Breast epithelium (tissue), 4 donors: ENCODE results near the gene ZFP36L1. TPM values are rescaled to one million over a fixed set of nuclear protein-coding genes. Genes with fewer than 3 reads are reported as not detected.

ENCODE experiments used
- DNase-seq, 2 donors: peaks; one replicate each; pipeline ENCODE4 v3.0.0-alpha.2; 2019; ENCODE audit warnings: low spot score in 2 of 2
- H3K27ac ChIP-seq, 2 donors: fragments of 200-600 bp; sonication (generic) in 1 of 2; one replicate each; pipeline ENCODE4 v1.5.1; 2016 to 2019; ENCODE audit warnings: mild to moderate bottlenecking in 1 of 2
- H3K27me3 ChIP-seq, 2 donors: fragments of 200-600 bp; sonication (generic) in 1 of 2; one replicate each; pipeline versions ENCODE4 v1.5.1 to v1.6.0; 2017 to 2019; ENCODE audit warnings: control low read depth in 1 of 2, mild to moderate bottlenecking in 1 of 2
- H3K36me3 ChIP-seq: fragments of 200-600 bp; one replicate; pipeline ENCODE4 v1.5.1; 2019
- H3K4me1 ChIP-seq, 2 donors: fragments of 200-600 bp; sonication (generic); one replicate each; pipeline ENCODE4 v1.5.1; 2016 to 2019; ENCODE audit warnings: control low read depth in 1 of 2
- H3K4me3 ChIP-seq, 3 donors: fragments of 200-600 bp; sonication (generic); 1 replicate in 2 of 3; 2 replicates in 1 of 3; pipeline ENCODE4 v1.5.1; 2016 to 2019; ENCODE audit warnings: mild to moderate bottlenecking in 3 of 3, moderate library complexity in 2 of 3
- H3K9me3 ChIP-seq, 2 donors: fragments of 200-600 bp; sonication (generic) in 1 of 2; one replicate each; pipeline ENCODE4 v1.5.1; 2016 to 2019; ENCODE audit warnings: control low read depth in 1 of 2
- CTCF ChIP-seq, 3 donors: fragments of 450-650 bp; IDR thresholded peaks; one replicate each; pipeline ENCODE4 v1.5.1; 2016 to 2017; ENCODE audit warnings: antibody characterized with exemption in 3 of 3, mild to moderate bottlenecking in 3 of 3, moderate library complexity in 3 of 3
- POLR2A ChIP-seq: fragments of 450-650 bp; IDR thresholded peaks from one replicate; pipeline ENCODE4 v1.6.1; 2016; ENCODE audit warnings: antibody characterized with exemption, mild to moderate bottlenecking, moderate library complexity
- POLR2AphosphoS5 ChIP-seq, 3 donors: sonication (generic); formaldehyde crosslinking; IDR thresholded peaks; one replicate each; pipeline ENCODE4 v1.6.1; 2017; ENCODE audit warnings: antibody characterized with exemption in 3 of 3
- intact Hi-C: fragments of 100-400 bp; cut with DNase I; formaldehyde crosslinking; loops from one replicate; pipeline ENCODE4 v1.15.1; 2023; ENCODE audit warnings: low total_unique reads
- total RNA-seq, 3 donors: library from RNA; depleted of rRNA; stranded (reverse); fragments of >200 nt; gene quantifications; one replicate each; pipeline ENCODE4 v1.1.0, GENCODE V29; 2016

Gene ZFP36L1
- total RNA-seq, 3 donors from 2014 or later, result 198 to 737 (median 492) TPM

GRCh38 chr14:68787092-68787992 lies 5.5 kb downstream of the ZFP36L1 start:
- Histone ChIP-seq H3K4me3 (peak overlapping the region in 2 of 3 donors; percentile 13 to 42), H3K9me3 (no peaks in the 10 kb centered on the region), H3K27ac (peak overlapping the region; percentile 76 to 98), H3K36me3 (peaks cover 10% of the 10 kb centered on the region), H3K27me3 (no peaks in the 10 kb centered on the region), H3K4me1 (peaks cover 0 to 3% of the 10 kb centered on the region in 2 donors)
- TF ChIP-seq CTCF (IDR thresholded peaks at IDR 0.05) (no peak), POLR2A (peak; percentile 32), POLR2AphosphoS5 (IDR thresholded peaks at IDR 0.05) (peak; percentile 40 to 84 (median 70))
- intact Hi-C loops, result loop anchor here (5.0 kb wide), 2 partner anchors 540 to 625 kb away; no protein-coding TSS in a partner anchor
- peak in 1 of 2 donors; percentile 73 for DNase-seq

GRCh38 chr14:68786491-68787091 lies 6.3 kb downstream of the ZFP36L1 start:
- H3K4me3 ChIP-seq, result peak overlapping the region in 1 of 3 donors; percentile 42
- H3K27ac ChIP-seq, result peak overlapping the region; percentile 76 to 98
- peaks cover 0 to 3% of the 10 kb centered on the region in 2 donors for H3K4me1 ChIP-seq
- intact Hi-C loops, result loop anchor here (5.0 kb wide), 2 partner anchors 539 to 624 kb away; no protein-coding TSS in a partner anchor
- no peaks in the 10 kb centered on the region for H3K27me3 ChIP-seq
- TF ChIP-seq POLR2A (no peak), POLR2AphosphoS5 (IDR thresholded peaks at IDR 0.05) (peak in 2 of 3 donors; percentile 13 to 44), CTCF (IDR thresholded peaks at IDR 0.05) (no peak)
- H3K9me3 ChIP-seq, result no peaks in the 10 kb centered on the region
- DNase-seq, result peak in 1 of 2 donors; percentile 63
- peaks cover 10% of the 10 kb centered on the region for H3K36me3 ChIP-seq

- no peak for TF ChIP-seq POLR2AphosphoS5 (IDR thresholded peaks at IDR 0.05)
- no peak for TF ChIP-seq POLR2A
- TF ChIP-seq CTCF (IDR thresholded peaks at IDR 0.05), result peak in 1 of 3 donors; percentile 9
- DNase-seq, result peak in 1 of 2 donors; percentile 60
- H3K27ac ChIP-seq, result peak overlapping the region; percentile 76 to 98
- no peaks in the 10 kb centered on the region for H3K27me3 ChIP-seq
- intact Hi-C loops, result loop anchor here (5.0 kb wide), 2 partner anchors 539 to 624 kb away; no protein-coding TSS in a partner anchor
- H3K9me3 ChIP-seq, result no peaks in the 10 kb centered on the region
- peaks cover 10% of the 10 kb centered on the region for H3K36me3 ChIP-seq
- peak overlapping the region in 1 of 3 donors; percentile 42 for H3K4me3 ChIP-seq
- H3K4me1 ChIP-seq, result peaks cover 3 to 4% of the 10 kb centered on the region in 2 donors
These were observed 7.1 kb downstream of the ZFP36L1 start for GRCh38 chr14:68785534-68786490.

- DNase-seq, result peak in 1 of 2 donors; percentile 23
- intact Hi-C loops, result loop anchor here (5.0 kb wide), 2 partner anchors 538 to 623 kb away; no protein-coding TSS in a partner anchor
- peaks cover 3 to 4% of the 10 kb centered on the region in 2 donors for H3K4me1 ChIP-seq
These were observed 7.8 kb downstream of the ZFP36L1 start for GRCh38 chr14:68784978-68785533.

More at GRCh38 chr14:68784978-68785533, 7.8 kb downstream of the ZFP36L1 start:
- H3K27me3 ChIP-seq, result no peaks in the 10 kb centered on the region
- H3K27ac ChIP-seq, result peak overlapping the region; percentile 76 to 98
- H3K4me3 ChIP-seq, result no peak overlapping the region
- TF ChIP-seq POLR2A (no peak), CTCF (IDR thresholded peaks at IDR 0.05) (no peak), POLR2AphosphoS5 (IDR thresholded peaks at IDR 0.05) (no peak)
- H3K9me3 ChIP-seq, result no peaks in the 10 kb centered on the region
- peaks cover 10% of the 10 kb centered on the region for H3K36me3 ChIP-seq
